Activated CD4-positive, alpha-beta T cell treated with anti-CD3 and anti-CD28 coated beads, Interleukin-2, amount 50 U/mL, for 24 hours (primary cell): Measurements from ENCODE around the gene CLSTN2.

ENCODE experiments used
- DNase-seq, 2 donors: peaks; one replicate each; pipeline ENCODE4 v3.0.0-alpha.2; 2020; ENCODE audit warnings: low read depth in 1 of 2, low spot score in 1 of 2

Gene CLSTN2

GRCh38 chr3:140006331-140006730 is 71.3 kb downstream of the CLSTN2 start:
- no peak for DNase-seq

- DNase-seq, result no peak
Measured at GRCh38 chr3:140007081-140007480, 72.1 kb downstream of the CLSTN2 start.

DNA sequence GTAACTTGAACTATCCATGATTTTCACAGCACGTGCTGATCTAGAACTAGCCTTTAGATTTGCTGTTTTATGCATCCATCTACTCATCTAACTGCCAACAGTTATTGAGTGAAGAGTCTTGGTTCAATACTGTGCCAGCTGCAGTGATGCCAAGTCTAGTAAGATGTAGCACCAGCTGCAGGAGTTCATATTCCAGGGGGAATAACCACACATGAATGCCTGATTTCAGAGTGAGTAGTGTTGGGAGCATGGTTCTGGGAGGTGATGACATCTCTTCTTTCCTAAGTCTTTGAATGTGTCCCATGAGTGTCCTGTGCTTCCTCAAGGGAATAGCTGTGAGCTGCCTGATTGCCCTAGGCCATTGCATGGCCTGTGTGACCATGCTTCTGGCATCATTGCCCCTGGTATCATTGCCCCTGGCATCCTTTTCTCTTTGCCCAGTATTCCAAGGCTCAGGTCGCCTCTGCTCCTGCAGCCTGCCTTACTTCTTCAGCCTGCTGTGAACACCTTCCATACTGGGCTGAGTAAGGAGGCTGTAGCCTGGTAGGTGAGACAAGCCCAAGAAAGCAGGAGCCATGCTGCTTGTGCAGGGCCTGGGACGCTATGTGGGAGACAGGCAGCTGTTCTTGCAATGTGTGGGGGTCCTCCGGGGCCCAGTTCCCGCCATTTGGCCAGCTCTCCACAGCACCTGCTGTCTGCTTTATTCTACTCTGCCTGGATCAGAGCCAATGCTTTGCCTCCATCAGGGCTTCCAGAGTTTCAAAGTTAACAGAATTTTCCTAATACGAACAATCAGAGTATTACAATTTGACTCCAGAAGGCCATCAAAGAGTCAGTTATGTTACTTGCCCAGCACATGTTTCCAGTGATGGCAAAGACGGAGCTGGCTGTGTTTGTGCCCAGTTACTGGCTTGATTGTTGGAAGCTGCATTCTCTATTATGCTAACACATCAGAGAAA is 73.2 kb downstream of the CLSTN2 start:
- no peak for DNase-seq

GRCh38 chr3:140010391-140010790 is 75.4 kb downstream of the CLSTN2 start:
- no peak for DNase-seq

DNA sequence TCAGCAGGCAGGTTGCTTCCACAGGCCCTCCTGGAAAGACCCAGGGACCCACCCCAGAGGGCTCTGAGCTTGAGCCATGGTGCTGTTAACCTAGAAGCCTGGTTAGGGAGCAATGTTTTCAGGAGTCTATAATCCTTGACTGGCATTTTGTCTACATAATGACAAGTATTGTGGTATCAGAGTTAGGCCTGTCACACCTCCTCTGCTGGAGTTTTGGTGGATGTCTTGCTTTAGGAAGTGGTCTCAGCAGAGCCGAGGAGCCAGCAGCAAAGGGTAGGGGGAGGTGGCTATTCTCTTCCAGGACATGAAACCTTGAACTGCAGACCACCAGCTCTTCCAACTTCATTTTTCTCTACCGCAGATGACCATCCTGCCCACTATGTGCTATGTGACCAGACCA is 76.1 kb downstream of the CLSTN2 start:
- DNase-seq, result no peak

- DNase-seq, result no peak
Measured at GRCh38 chr3:140011611-140012277, 76.8 kb downstream of the CLSTN2 start.

- no peak for DNase-seq
Measured at GRCh38 chr3:140013220-140013619, 78.2 kb downstream of the CLSTN2 start.

DNA sequence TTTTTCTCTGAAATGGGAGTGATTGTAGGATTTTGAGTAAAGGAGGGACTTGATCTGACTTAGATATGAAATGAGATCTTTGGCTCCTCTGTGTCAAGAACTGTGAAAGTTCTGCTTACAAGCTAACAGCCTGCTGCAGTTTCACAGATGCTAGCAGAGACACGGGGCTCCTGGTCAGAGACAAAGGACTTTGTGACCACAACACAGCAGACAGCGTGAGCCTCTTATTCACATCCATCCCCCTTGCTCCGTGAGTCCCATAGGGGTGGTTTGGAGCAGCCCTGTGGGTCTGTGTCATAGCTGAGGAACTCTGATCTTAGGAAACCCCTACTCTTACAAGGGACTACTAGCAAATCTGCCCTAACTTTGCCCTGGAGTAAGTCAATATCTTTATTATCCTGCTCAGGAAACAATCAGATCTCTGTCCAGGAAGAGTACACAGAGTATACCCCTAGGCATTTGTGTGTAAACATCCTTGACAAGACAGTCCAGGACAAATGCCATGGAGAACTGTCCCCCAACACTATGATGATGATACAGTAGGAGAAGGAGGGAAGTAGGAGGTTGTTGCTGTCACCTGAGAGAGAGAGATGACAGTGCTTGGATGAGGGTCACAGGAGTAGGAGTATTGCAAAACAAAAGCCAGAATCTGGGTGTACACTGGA is 80.0 kb downstream of the CLSTN2 start:
- DNase-seq, result no peak

- no peak for DNase-seq
Measured at GRCh38 chr3:140015741-140016140, 80.8 kb downstream of the CLSTN2 start.

GRCh38 chr3:140018556-140018955 is 83.6 kb downstream of the CLSTN2 start:
- no peak for DNase-seq

GRCh38 chr3:140019946-140020345 is 85.0 kb downstream of the CLSTN2 start:
- DNase-seq, result no peak

DNA sequence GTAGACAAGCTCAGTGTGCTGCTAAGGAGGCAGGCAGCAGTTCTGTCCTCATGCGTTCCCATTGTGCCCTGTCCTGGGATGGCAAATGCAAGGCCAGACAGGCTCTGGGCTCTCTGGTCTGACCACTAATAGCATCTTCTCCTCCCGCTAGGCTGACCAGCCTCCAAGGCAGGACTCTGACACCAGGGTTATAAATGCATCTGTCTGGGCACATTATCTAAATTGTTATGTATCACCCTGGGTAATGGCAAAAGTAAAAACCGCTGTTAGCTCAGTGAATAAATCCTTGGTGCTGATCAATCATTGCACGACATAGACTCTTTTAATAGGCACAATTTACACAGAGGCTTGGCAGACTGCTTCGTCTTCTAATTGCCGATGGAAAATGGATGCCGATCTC is 85.6 kb downstream of the CLSTN2 start:
- DNase-seq, result no peak

DNA sequence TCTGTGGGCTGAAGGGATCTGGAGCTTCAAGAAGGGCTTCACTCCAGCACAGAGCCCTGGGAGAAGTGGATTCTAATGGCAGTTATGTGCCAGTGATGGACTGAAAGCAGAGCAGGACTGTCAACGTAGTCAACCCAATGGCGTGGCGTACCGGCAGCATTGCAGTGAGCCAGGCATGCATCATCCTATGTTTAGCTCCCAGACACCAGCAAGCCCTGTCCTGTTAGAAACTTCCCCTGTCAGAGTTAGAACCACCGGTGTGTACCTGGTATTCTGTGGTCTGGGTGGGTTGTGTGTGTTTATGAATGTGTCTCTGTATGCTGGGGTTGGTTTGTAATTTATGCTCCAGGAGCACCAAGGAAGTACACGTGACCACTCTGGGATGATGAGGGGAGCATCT is 86.3 kb downstream of the CLSTN2 start:
- no peak for DNase-seq

DNA sequence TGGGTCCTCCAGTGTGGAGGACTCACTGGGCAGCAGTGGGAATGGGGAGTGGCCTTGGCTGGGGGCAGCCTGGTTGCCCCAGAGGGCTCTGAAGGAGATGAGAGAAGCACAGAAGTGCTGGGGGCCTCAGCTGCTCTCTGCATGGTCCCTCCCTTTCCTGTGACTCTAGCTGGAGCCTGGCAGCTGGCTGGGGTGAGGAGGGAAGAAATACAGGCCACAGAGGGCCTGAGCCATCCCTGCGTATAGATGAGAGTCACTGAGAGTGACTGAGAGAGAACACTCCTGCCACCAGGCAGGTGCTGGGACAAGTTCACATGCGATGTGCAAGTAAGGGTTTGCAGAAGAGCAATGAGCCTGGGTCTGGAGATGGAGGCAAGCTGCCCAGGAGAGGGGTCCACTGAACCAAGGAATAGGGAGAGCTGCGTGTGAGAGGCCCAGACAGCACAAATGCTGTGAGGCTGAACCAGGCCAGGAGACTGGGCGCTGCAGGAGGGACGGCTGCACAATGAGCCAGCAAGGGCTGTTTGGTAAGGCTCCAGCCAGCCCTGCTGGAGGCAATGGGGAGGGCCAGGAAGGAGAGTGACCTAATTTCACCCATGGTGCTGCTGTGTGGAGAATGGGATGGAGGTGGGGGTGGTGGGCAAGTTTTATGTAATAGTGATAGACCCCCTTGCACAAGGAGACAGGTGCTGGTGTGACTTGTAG is 87.2 kb downstream of the CLSTN2 start:
- DNase-seq, result no peak

DNA sequence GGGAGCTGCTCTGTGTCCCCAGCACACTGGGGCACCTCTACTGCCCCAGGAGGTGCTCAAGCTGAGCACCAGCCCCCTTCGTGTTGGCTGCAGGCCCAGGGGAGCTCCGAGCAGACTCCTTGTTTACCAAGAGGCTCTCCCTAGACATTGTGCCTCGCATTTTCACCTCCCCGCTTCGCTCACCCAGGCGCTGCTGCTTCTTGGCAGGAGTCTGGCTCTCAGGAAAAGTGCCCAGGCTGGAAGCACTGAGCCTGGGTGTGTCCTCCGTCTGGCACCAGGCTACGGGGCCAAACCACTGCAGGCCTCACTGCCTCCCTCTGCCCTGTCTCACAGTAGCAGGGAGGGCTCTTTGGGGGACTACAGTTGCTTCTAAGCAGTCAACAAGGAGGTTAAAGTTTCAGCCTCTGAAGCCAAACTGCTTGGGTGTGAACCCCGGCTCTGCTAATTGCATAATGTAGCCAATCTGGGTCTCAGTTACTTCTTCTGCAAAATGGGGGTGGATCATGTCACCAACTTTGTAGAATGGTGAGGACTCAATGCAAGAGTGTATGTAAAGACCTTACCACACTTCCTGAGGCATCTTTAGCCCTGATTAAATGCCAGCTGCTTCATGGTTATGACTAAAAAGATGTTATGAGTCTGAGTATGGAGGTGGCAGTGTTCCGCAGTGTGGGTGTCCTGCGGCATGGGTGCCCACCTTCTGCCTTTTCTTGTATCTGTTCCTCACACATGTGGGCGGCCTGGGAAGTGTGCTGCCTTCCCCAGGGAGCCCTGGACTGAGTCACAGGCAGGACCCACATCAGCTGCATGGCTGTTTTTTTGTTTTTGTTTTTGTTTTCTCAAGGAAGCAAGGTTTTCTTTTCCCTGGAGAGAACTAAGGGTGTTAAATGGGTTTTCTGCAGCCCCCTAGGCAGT is 88.9 kb downstream of the CLSTN2 start:
- no peak for DNase-seq

- no peak for DNase-seq
Measured at GRCh38 chr3:140031170-140031569, 96.2 kb downstream of the CLSTN2 start.

DNA sequence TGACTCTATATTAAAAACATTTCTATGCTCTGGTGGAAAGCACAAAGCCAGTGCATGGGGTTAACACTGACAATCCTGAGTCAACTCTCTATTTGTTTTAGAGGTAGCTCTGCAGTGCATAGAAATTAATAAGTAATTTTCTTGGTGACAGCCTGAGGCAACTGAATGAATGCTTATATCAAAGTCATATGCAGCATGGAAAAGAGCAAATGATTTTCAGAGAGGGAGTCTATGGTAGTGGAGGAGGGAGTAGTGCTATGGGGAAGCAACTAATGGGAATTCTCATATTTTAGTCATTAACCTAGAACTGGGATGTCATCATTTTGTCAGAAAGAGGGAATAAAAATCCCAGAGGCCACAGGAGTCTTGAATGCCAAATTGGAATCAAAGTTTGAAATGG is 99.1 kb downstream of the CLSTN2 start:
- DNase-seq, result no peak

DNA sequence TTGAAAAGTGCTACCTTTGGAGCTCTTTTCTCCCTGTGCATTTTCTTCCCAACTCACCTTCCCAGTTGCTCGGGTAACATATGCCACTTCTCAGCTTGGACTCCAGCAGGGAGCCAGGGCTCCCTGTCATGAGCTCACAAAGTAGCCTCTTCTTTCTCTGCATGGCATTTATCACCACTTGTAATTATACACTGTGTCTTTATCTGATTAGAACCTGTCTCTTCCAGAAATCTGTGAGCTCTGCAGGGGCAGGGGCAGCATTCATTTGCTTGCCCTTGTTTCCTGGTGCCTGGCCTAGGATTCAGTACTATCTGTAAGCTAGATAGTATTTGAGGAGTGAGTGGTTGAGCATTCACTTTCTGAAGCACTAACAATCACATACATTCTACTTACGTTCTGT is 100.9 kb downstream of the CLSTN2 start:
- DNase-seq, result no peak

- no peak for DNase-seq
Measured at GRCh38 chr3:140050396-140050795, 115.4 kb downstream of the CLSTN2 start.
